A549 (cell line): ENCODE data around the gene ZNF469. TPM values are rescaled to one million over a fixed set of nuclear protein-coding genes. Genes with fewer than 3 reads are reported as not detected.
A peak's percentile ranks its signal among the peaks of the same experiment; 100 is the strongest.

Experiments used
- ATAC-seq, 2 experiments: fragments of 200-7000 bp in 1 of 2; fragments of >200 bp in 1 of 2; cut with Nextera tagmentation in 1 of 2; cut with Tn5 transposase in 1 of 2; 3 replicates each; pipeline versions ENCODE4 v1.8.0 to v1.9.1; 2018 to 2020; ENCODE audit warnings: mild to moderate bottlenecking in 1 of 2, moderate library complexity in 1 of 2
- CTCF ChIA-PET: fragments of 300-600 bp; sonication (Branson Sonifier 250); formaldehyde crosslinking; extraction: SDS; loops from one replicate; lab custom pipeline; 2021; ENCODE audit warnings: antibody characterized with exemption, inconsistent platforms; lab: Yijun Ruan, JAX
- POLR2A ChIA-PET: fragments of 350-600 bp; formaldehyde crosslinking; extraction: SDS; loops from one replicate; lab custom pipeline; 2021; ENCODE audit warnings: antibody characterized with exemption, inconsistent platforms; lab: Yijun Ruan, JAX
- DNase-seq, 2 experiments: peaks; one replicate each; pipeline versions ENCODE4 v3.0.0 to v3.0.0-alpha.2; 2011 to 2016; ENCODE audit warnings: low read depth in 1 of 2, low spot score in 1 of 2
- FAIRE-seq: peaks from 2 replicates; lab custom pipeline; 2011; peaks lifted over from hg19 to GRCh38; lab: Jason Lieb, UNC
- H3K27ac ChIP-seq, 2 experiments: fragments of >200 bp; sonication (Bioruptor Twin); formaldehyde crosslinking; 3 replicates each; pipeline ENCODE4 v1.5.1; 2016 to 2017
- H3K4me1 ChIP-seq: fragments of >200 bp; sonication (Bioruptor Twin); formaldehyde crosslinking; 3 replicates; pipeline ENCODE4 v1.6.1; 2016
- H3K4me2 ChIP-seq: fragments of >200 bp; sonication (Bioruptor Twin); formaldehyde crosslinking; 3 replicates; pipeline ENCODE4 v1.6.1; 2016
- H3K4me3 ChIP-seq: fragments of >200 bp; sonication (Bioruptor Twin); formaldehyde crosslinking; 3 replicates; pipeline ENCODE4 v1.5.1; 2016
- H3K9me3 ChIP-seq: fragments of >200 bp; sonication (Bioruptor Twin); formaldehyde crosslinking; 3 replicates; pipeline ENCODE4 v1.6.1; 2016
- CBX2 ChIP-seq: fragments of 200-600 bp; sonication (generic); IDR thresholded peaks from 2 replicates; pipeline ENCODE4 v1.6.1; 2016; ENCODE audit warnings: low read depth, mild to moderate bottlenecking, borderline replicate concordance
- CBX8 ChIP-seq: fragments of 200-600 bp; sonication (generic); IDR thresholded peaks from 2 replicates; pipeline ENCODE4 v1.6.1; 2016
- CEBPB ChIP-seq, 2 experiments: fragments of >200 bp in 1 of 2; sonication (Bioruptor Twin) in 1 of 2; formaldehyde crosslinking in 1 of 2; IDR thresholded peaks; 2 replicates each; pipeline ENCODE4 v1.6.1; 2012 to 2016
- CHD4 ChIP-seq: fragments of 200-600 bp; sonication (generic); IDR thresholded peaks from 2 replicates; pipeline ENCODE4 v1.6.1; 2016; ENCODE audit warnings: antibody characterized with exemption, mild to moderate bottlenecking, borderline replicate concordance
- EHF ChIP-seq: fragments of 250-450 bp; sonication (Bioruptor Pico); IDR thresholded peaks from 2 replicates; pipeline ENCODE4 v1.5.0; 2020; ENCODE audit warnings: mild to moderate bottlenecking
- EHMT2 ChIP-seq: fragments of 200-600 bp; sonication (generic); IDR thresholded peaks from 2 replicates; pipeline ENCODE4 v1.6.1; 2016; ENCODE audit warnings: antibody characterized with exemption, low read depth, mild to moderate bottlenecking, moderate library complexity
- FOXS1 ChIP-seq: fragments of 250-450 bp; sonication (Bioruptor Pico); IDR thresholded peaks from 2 replicates; pipeline ENCODE4 v1.5.0; 2020; ENCODE audit warnings: mild to moderate bottlenecking, moderate library complexity
- GATA3 ChIP-seq: IDR thresholded peaks from 2 replicates; pipeline ENCODE4 v1.6.1; 2012; ENCODE audit warnings: borderline replicate concordance
- JUNB ChIP-seq: fragments of >200 bp; sonication (Bioruptor Twin); formaldehyde crosslinking; IDR thresholded peaks from 2 replicates; pipeline ENCODE4 v1.6.1; 2016
- KDM5A ChIP-seq: fragments of 200-600 bp; sonication (generic); IDR thresholded peaks from 2 replicates; pipeline ENCODE4 v1.6.1; 2016; ENCODE audit warnings: antibody characterized with exemption, mild to moderate bottlenecking
- MAFK ChIP-seq: fragments of 450-650 bp; IDR thresholded peaks from 2 replicates; pipeline ENCODE4 v1.6.1; 2014; ENCODE audit not compliant: partially characterized antibody
- MAZ ChIP-seq: fragments of 150-350 bp; IDR thresholded peaks from 2 replicates; pipeline ENCODE4 v1.6.1; 2014; ENCODE audit warnings: antibody characterized with exemption, low read depth, low read length, borderline replicate concordance
- NFE2L2 ChIP-seq: fragments of 150-350 bp; conservative IDR thresholded peaks from 2 replicates; pipeline ENCODE4 v1.6.1; 2014; ENCODE audit warnings: low read length
- NPAS2 ChIP-seq: fragments of 250-450 bp; sonication (Bioruptor Pico); IDR thresholded peaks from 2 replicates; pipeline ENCODE4 v1.8.0; 2022; ENCODE audit warnings: mild to moderate bottlenecking, moderate library complexity, borderline replicate concordance
- POLR2AphosphoS2 ChIP-seq: conservative IDR thresholded peaks from 2 replicates; pipeline ENCODE4 v1.6.1; 2012; ENCODE audit warnings: low read length, improper control_type of control experiment, inconsistent platforms
- RARB ChIP-seq: fragments of 250-450 bp; sonication (Bioruptor Pico); IDR thresholded peaks from 2 replicates; pipeline ENCODE4 v1.8.0; 2021; ENCODE audit warnings: mild to moderate bottlenecking, moderate library complexity
- RCOR1 ChIP-seq: fragments of 150-350 bp; IDR thresholded peaks from 2 replicates; pipeline ENCODE4 v1.6.1; 2014; ENCODE audit warnings: antibody characterized with exemption, low read length, low read depth
- RNF2 ChIP-seq: fragments of 200-600 bp; sonication (generic); IDR thresholded peaks from 2 replicates; pipeline ENCODE4 v1.6.1; 2016; ENCODE audit warnings: low read depth, mild to moderate bottlenecking, antibody characterized with exemption, moderate library complexity, borderline replicate concordance
- SMC3 ChIP-seq: fragments of >200 bp; sonication (Bioruptor Twin); formaldehyde crosslinking; IDR thresholded peaks from 3 replicates; pipeline ENCODE4 v1.6.1; 2018; ENCODE audit warnings: inconsistent platforms
- SREBF2 ChIP-seq: fragments of 450-650 bp; IDR thresholded peaks from 2 replicates; pipeline ENCODE4 v1.6.1; 2014; ENCODE audit warnings: mild to moderate bottlenecking, moderate library complexity
- ZC3H11A ChIP-seq: fragments of 450-650 bp; IDR thresholded peaks from 2 replicates; pipeline ENCODE4 v1.6.1; 2014; ENCODE audit warnings: antibody characterized with exemption, mild to moderate bottlenecking
- ZFP36 ChIP-seq: fragments of 450-650 bp; IDR thresholded peaks from 2 replicates; pipeline ENCODE4 v1.6.1; 2014; ENCODE audit warnings: borderline replicate concordance; ENCODE audit not compliant: partially characterized antibody
- WGBS: methylation state at CpG from one replicate; pipeline ENCODE4 v1.1.6; 2017; ENCODE audit errors: missing lambda C conversion rate; 5-methylcytosine and 5-hydroxymethylcytosine counted together
- polyA plus RNA-seq, 4 experiments: library from polyadenylated mRNA; depleted of rRNA in 3 of 4; stranded (reverse); fragments of >200 nt; fragmentation: RNase III in 1 of 4; extraction: RNeasy Plus Mini Kit Qiagen cat#74134 plus additional on column Dnase treatment in 1 of 4; gene quantifications; 2 replicates in 3 of 4; 3 replicates in 1 of 4; pipeline ENCODE4 v1.2.3, GENCODE V29; 2011 to 2017
- TF ChIP-seq, protein P1 (sequence below): IDR thresholded peaks from 2 replicates; pipeline ENCODE4 v1.6.1; 2012; ENCODE audit warnings: low read depth, borderline replicate concordance
- TF ChIP-seq, protein P2 (sequence below): fragments of 250-450 bp; sonication (Bioruptor Pico); IDR thresholded peaks from 2 replicates; pipeline ENCODE4 v1.5.0; 2020; ENCODE audit warnings: low read depth, mild to moderate bottlenecking, moderate library complexity
- TF ChIP-seq, protein P3 (sequence below): fragments of >200 bp; sonication (Bioruptor Twin); formaldehyde crosslinking; IDR thresholded peaks from 2 replicates; pipeline ENCODE4 v1.6.1; 2016
- TF ChIP-seq, protein P4 (sequence below): IDR thresholded peaks from 2 replicates; pipeline ENCODE4 v1.6.1; 2012

Gene ZNF469
- polyA plus RNA-seq, 2 of the 4 experiments (the other 2 are of a cell fraction) = 0.47 to 4.4 TPM

DNA sequence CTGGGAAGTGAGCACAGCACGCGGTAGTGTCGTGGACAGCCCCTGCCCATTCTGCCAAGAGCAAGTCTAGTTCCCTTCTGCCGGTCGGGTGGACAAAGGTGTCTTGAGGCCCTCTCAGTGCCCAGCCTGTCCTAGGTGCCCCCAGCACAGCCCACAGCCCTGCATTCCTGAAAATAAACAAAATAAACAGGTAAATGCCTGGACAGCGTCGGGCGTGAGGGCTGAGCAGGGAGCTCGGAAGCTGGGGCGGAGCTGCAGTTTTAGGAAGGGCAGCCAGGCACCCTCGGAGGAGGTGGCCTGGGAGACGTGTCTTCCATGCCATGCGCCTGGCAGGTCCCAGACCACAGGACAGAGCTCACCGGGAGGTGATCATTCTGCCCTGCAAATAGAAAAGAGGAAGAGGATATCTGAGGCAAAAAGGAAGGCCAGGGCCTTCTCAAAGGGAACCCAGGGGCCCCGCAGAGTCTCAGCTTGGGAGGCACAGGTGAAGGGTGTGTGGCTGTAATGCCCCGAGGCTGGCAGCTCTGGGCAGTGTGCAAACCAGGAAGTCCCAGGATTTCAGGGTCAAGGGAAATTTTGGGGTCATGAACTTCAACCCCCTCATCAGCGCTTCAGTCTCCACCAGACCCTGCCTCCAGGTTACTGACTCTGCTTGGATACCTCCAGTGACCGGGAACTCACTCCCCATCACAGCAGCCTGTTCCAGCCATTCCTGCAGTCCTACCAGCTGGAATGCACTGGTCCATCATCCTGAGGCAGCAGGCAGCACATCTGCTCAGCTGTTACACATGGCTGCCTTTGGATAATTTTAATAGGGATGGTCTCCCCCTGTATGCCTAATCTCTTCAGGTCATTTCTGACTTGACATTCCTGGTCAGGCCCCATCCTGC, 1.7 kb downstream of the ZNF469 start:
- Histone ChIP-seq H3K4me3 (peak overlapping the region; percentile 77), H3K27ac (peak overlapping the region; percentile 95 to 98), H3K9me3 (no peaks in the 10 kb centered on the region), H3K4me1 (peaks cover 67% of the 10 kb centered on the region), H3K4me2 (peak overlapping the region; percentile 87)
- CTCF ChIA-PET = interaction anchor here (0.7 to 2.6 kb wide), 14 partner anchors 8 to 401 kb away, joined by 3 to 13 read pairs (median 3); no protein-coding TSS in a partner anchor
- DNase-seq = peak in 1 of 2 experiments; percentile 30
- ATAC-seq = peak; percentile 0 to 7; a peak in 3 of 6 replicates
- POLR2A ChIA-PET = interaction anchor here (0.7 to 1.0 kb wide), 2 partner anchors 52 to 434 kb away, joined by 3 read pairs; partner anchors contain the start of gene BANP
- TF ChIP-seq RNF2 (no peak), RARB (CRISPR knock-in tag) (peak; percentile 7; the same call in 1 of the 2 replicates), RCOR1 (no peak)
- TF ChIP-seq, protein P1, sequence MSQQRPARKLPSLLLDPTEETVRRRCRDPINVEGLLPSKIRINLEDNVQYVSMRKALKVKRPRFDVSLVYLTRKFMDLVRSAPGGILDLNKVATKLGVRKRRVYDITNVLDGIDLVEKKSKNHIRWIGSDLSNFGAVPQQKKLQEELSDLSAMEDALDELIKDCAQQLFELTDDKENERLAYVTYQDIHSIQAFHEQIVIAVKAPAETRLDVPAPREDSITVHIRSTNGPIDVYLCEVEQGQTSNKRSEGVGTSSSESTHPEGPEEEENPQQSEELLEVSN = peak; percentile 68; the same call in 1 of the 2 replicates
- TF ChIP-seq, protein P2, sequence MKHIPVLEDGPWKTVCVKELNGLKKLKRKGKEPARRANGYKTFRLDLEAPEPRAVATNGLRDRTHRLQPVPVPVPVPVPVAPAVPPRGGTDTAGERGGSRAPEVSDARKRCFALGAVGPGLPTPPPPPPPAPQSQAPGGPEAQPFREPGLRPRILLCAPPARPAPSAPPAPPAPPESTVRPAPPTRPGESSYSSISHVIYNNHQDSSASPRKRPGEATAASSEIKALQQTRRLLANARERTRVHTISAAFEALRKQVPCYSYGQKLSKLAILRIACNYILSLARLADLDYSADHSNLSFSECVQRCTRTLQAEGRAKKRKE (CRISPR knock-in tag) = peak; percentile 11; the same call in 1 of the 2 replicates
- FAIRE-seq = no peak
- WGBS = 46% methylated on average over 17 of the region's 18 CpGs

DNA sequence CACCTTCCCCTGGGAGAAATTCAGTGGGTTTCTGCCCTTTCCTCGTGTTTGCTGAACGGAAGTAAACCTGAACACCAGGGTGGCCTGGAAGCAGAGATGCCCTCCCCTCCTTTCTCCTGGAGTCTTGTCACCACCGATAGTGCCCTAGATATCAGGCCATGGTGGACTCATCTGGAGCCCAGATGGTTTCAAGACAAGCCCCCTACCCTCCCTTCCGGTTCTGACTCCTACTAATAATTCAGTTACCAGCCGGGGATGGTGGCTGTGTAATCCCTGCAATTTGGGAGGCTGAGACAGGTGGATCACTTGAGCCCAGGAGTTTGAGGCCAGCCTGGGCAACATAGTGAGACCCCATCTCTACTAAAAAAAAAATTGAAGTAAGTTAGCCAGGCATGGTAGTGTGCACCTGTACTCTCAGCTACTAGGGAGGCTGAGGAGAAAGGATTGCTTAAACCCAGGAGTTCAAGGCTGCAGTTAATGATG, 2.4 kb downstream of the ZNF469 start:
- no peak for FAIRE-seq
- H3K4me2 ChIP-seq = peak overlapping the region; percentile 87
- POLR2A ChIA-PET = no interaction called here

DNA sequence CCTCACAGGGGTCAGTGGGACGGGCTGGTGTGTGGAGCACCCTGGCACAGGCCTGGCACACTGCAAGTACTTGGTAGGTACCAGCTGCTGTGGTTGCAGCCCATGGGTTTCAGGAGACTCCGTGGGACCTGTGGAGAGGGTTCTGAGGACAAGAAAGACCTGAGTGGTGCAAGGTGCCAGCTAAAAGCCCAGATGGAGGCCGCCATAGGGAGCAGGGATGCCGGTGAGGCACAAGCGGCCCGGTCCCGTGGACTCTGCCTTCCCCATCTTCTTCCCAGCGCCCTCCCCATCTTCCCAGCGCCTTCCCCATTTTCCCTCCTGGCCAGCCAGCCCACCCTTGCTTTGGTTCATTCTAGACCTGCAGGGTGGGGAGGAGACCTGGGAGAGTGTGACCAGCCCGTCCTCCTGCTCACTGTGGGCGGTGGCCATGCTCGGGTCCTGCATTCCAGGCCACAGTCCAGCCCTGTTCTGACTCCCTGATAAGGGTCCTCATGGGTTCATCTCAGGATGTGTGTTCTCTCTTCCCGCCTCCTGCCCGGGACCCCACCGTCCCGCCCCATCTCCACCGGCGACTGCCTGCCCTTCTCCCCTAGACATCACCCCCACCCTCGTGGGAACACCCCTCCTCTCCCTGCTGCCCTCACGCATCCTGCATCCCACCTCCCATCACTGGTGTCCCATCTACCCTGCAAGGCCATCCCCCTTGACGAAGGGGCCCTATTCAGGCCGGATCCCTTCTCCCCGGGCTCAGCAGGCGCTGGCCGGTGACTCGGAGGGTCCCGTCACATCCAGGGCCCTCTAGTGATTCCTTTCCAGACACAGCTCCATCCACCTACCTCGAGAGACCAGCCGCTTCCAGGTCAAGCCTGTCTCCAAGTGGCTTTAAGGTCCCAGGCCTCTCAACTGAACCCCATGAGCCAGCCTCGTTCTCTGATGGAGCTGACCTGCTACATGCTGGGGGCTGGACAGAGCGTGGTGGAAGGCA, 3.4 kb downstream of the ZNF469 start:
- peak overlapping the region; percentile 87; the same call in 1 of the 3 replicates for H3K4me2 ChIP-seq
- WGBS = 92% methylated on average over 30 of the region's 31 CpGs
- POLR2A ChIA-PET = no interaction called here
- ATAC-seq (no peak), FAIRE-seq (no peak)
- CTCF ChIA-PET = interaction anchor here (1.4 kb wide), 1 partner anchor 8 kb away, joined by 5 read pairs; no protein-coding TSS in a partner anchor
- H3K4me3 ChIP-seq = no peak overlapping the region
- H3K27ac ChIP-seq = peak overlapping the region; percentile 95 to 98; a peak in 4 of 6 replicates
- TF ChIP-seq ZC3H11A (no peak), EHF (CRISPR knock-in tag) (no peak), CEBPB (IDR thresholded peaks at IDR 0.05) (no peak), EHMT2 (no peak), MAZ (no peak), SREBF2 (no peak), GATA3 (no peak), NPAS2 (CRISPR knock-in tag) (no peak), MAFK (no peak), CBX2 (no peak), CBX8 (no peak), RNF2 (no peak)
- TF ChIP-seq, all 56 proteins: peak for 0
- DNase-seq = no peak
- Histone ChIP-seq H3K4me1 (peaks cover 67% of the 10 kb centered on the region), H3K9me3 (no peaks in the 10 kb centered on the region)

More for the DNA sequence above, 2.4 kb downstream of the ZNF469 start:
- Histone ChIP-seq H3K4me3 (no peak overlapping the region), H3K27ac (peak overlapping the region; percentile 95 to 98; a peak in 5 of 6 replicates), H3K4me1 (peaks cover 67% of the 10 kb centered on the region), H3K9me3 (no peaks in the 10 kb centered on the region)
- 91% methylated on average over 5 of the region's 5 CpGs for WGBS
- CTCF ChIA-PET = interaction anchor here (1.0 to 1.7 kb wide), 5 partner anchors 20 to 401 kb away, joined by 3 to 5 read pairs (median 3); no protein-coding TSS in a partner anchor
- no peak for TF ChIP-seq FOXS1 (CRISPR knock-in tag)
- TF ChIP-seq, protein P3, sequence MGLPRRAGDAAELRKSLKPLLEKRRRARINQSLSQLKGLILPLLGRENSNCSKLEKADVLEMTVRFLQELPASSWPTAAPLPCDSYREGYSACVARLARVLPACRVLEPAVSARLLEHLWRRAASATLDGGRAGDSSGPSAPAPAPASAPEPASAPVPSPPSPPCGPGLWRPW = no peak
- TF ChIP-seq SMC3 = no peak
- TF ChIP-seq EHF (CRISPR knock-in tag) = no peak
- no peak for TF ChIP-seq RNF2
- TF ChIP-seq NFE2L2 = no peak
- no peak for TF ChIP-seq KDM5A
- TF ChIP-seq CBX8 = no peak
- TF ChIP-seq ZFP36 = no peak
- no peak for TF ChIP-seq CBX2
- no peak for TF ChIP-seq RARB (CRISPR knock-in tag)
- TF ChIP-seq, protein P4, sequence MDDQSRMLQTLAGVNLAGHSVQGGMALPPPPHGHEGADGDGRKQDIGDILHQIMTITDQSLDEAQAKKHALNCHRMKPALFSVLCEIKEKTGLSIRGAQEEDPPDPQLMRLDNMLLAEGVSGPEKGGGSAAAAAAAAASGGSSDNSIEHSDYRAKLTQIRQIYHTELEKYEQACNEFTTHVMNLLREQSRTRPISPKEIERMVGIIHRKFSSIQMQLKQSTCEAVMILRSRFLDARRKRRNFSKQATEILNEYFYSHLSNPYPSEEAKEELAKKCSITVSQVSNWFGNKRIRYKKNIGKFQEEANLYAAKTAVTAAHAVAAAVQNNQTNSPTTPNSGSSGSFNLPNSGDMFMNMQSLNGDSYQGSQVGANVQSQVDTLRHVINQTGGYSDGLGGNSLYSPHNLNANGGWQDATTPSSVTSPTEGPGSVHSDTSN = no peak
- no peak for TF ChIP-seq JUNB
- no peak for TF ChIP-seq POLR2AphosphoS2
- TF ChIP-seq CHD4 = no peak
- ATAC-seq = no peak
- no peak for DNase-seq
